AG08395 (cell line): Measurements from ENCODE around the gene NFAT5.
A peak's percentile ranks its signal among the peaks of the same experiment; 100 is the strongest.

Experiments used
- DNase-seq: peaks from one replicate; pipeline ENCODE4 v3.0.0; 2012; ENCODE audit warnings: mixed read lengths, low spot score

The NFAT5 gene

GRCh38 chr16:69644790-69645189 lies 79.0 kb downstream of the NFAT5 start:
- DNase-seq: no peak

- no peak for DNase-seq
Observed at GRCh38 chr16:69647020-69647419, 81.3 kb downstream of the NFAT5 start.

DNA sequence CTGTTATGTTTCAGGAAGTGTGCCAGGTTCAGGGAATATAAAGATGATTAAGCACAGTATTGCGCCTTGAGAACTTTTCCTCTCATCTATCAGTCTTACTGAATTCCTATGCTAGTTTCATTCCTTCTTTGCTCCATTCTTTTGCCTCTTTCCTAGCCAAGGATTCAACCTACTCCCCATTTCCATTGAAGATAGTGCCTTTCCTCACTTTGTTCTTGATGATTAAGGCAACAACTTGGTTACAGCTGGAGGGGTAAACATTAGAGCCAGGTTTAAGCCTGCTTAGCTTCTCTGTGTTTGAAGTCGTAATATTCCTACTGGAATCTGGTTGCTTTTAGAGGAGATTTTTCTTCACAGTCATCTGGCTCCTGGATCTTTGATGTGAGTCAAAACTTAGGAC lies 85.5 kb downstream of the NFAT5 start:
- no peak for DNase-seq

GRCh38 chr16:69654280-69654931 lies 88.6 kb downstream of the NFAT5 start:
- no peak for DNase-seq

DNA sequence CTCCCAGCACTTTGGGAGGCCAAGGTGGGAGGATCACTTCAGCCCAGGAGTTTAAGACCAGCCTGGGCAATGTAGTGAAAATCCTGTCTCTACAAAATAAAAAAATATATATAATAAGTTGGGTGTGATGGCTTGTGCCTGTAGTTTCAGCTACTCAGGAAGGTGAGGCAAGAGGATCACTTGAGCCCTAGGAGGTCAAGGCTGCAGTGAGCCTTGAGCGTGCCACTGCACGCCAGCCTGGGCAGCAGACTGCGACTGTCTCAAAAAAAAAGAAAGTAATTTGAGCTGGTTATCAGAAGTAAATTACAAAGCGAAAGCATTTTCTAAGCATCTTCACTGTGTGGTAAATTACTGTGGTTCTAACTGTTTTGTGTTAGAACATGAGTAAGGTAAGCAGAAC lies 94.4 kb downstream of the NFAT5 start:
- no peak for DNase-seq

DNA sequence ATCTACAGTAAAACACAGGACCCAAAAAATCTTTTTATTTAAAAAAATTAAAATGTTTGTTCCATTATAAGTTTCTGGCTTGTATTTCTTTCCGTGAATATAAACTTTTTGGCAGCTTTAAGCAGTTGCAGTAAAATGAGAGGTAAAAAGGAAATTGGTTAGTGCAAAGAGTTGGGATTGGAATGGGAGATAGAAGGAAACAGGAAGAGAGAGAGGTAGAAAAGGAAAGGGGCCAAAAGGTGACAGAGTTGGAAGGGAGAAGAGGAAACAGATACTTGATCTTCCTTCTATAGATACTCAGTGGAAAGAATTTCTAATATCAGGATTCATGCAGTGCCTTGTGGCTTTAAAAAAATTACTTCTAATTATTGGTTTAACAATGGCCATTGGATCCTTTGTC lies 97.1 kb downstream of the NFAT5 start:
- no peak for DNase-seq

DNA sequence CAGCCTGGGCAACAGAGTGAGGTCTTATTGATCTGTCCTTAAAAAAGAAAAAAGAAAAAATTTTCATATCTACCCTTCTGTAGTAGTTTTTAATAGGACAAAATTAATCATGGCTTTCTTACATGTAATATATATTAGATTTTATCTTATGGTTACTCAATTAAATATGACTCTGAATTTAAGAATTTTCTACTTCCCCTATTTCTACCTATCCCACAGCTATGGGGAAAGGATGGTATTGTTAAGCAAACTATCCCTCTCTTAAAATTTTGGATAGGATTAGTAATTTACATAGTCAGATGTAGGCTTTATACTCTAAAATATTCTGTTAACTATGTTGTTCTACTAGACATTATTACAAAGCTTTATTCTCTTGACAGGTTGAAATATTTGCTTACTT lies 98.1 kb downstream of the NFAT5 start:
- DNase-seq: no peak

DNA sequence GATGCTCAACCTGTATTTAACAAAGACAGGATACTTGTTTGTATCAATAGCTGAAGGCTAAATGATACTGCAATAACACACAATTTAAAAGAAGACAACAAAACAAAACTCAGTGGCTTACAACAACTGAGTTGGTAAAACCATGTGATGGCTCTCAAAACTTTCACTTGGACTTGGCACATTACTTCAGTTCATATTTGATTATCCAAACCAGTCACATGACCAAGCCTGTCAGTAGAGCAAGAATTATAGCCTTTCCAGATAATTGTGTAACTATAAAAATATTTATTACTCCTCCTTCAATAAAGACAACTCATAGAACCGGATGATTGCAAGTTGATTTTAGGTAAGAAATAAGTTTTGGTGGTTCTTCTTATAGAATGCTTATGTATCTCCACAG lies 103.8 kb downstream of the NFAT5 start:
- DNase-seq: no peak

- no peak for DNase-seq
Observed at GRCh38 chr16:69672315-69672997, 106.7 kb downstream of the NFAT5 start.

GRCh38 chr16:69672998-69673713 lies 107.4 kb downstream of the NFAT5 start:
- no peak for DNase-seq

DNA sequence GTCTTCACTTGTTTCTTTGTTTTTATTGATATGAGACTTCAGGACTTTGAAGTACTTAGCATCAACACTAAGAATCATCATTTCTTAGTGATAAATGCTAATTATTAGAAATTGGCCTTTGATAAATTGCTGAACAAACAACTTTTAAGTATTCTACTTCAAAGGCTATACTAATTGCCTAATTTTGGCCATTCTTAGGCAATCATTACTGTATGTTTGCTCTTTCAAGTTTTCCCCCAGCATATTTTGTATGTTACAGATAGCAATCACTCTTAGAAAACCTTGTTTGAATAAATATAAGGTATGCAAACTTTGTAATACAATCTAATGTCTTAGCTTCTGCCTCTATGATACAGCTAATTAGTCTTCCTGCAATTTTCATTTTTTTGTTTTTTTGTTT lies 114.6 kb downstream of the NFAT5 start:
- no peak for DNase-seq

DNA sequence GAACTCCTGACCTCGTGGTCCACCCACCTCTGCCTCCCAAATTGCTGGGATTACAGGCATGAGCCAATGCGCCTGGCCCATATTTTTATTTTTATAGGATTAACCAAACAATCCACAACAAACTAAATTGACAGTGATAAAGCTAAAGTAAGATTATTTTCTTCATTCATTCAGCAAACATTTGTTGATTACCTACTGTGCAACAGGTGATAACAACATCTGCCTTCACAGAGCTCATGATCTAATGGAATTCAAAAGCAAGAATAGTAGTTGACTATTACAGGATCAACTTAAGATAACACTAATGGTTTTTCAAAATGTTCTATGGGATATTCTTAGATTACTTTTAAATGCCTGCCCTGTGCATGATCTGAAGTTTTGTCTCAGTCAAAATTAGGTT lies 122.8 kb downstream of the NFAT5 start:
- no peak for DNase-seq

DNA sequence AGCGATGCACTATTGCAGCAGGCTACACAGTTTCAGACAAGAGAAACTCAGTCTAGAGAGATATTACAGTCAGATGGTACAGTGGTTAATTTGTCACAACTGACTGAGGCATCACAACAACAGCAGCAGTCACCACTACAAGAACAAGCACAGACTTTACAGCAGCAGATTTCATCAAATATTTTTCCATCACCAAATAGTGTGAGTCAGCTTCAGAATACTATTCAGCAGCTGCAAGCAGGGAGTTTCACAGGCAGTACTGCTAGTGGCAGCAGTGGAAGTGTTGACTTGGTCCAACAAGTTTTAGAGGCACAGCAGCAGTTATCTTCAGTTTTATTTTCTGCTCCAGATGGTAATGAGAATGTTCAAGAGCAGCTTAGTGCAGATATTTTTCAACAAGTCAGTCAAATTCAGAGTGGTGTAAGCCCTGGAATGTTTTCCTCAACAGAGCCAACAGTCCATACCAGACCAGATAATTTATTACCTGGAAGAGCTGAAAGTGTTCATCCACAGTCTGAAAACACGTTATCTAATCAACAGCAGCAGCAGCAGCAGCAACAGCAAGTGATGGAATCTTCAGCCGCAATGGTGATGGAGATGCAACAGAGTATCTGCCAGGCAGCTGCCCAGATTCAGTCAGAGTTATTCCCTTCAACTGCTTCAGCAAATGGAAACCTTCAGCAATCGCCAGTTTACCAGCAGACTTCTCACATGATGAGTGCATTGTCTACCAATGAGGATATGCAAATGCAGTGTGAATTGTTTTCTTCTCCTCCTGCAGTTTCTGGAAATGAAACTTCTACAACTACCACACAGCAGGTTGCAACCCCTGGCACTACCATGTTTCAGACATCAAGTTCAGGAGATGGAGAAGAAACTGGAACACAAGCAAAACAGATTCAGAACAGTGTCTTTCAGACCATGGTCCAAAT lies 126.5 kb downstream of the NFAT5 start:
- DNase-seq: peak; percentile 52

- no peak for DNase-seq
Observed at GRCh38 chr16:69693916-69694315, 128.2 kb downstream of the NFAT5 start.

- no peak for DNase-seq
Observed at GRCh38 chr16:69698404-69698803, 132.6 kb downstream of the NFAT5 start.

GRCh38 chr16:69699915-69700314 lies 134.1 kb downstream of the NFAT5 start:
- DNase-seq: no peak

DNA sequence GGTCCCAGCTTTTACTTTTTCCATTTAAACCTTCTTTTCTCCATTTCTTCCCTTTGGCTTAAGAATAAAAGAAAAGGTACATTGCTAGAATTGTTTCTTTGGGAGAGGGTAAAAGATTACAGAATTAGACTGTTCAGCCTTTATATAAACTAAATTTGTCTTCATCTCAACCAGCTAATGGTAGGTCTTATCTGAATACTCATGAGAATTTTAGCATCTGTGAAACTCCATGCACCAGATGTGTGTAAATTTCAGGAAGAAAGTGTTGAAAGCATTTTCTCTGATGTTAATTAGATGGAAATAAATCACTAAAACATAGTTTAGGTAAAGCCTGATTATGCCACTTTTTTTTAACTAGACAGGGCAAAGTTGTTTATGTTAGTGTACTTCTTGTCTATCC lies 135.7 kb downstream of the NFAT5 start:
- DNase-seq: no peak

DNA sequence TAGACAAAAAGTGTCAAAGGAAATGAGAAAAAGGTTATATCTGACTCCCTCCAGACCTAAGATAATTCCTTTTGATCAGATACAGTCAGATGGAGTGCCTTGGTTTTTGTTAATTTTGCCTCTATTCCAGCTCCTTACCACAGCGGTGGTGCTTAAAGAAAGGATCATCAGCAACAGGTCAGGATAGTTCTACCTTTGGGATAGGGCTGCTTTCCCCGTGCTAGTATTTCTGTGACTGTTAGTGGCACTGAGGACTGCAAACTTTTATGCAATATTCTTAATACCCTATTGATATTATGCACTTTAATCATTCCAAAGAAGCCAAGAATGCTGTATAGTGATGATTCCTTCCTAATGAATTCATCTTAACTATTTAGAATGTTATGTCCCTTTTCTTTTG lies 136.1 kb downstream of the NFAT5 start:
- DNase-seq: no peak

- DNase-seq: no peak
Observed at GRCh38 chr16:69703638-69704037, 137.9 kb downstream of the NFAT5 start.

DNA sequence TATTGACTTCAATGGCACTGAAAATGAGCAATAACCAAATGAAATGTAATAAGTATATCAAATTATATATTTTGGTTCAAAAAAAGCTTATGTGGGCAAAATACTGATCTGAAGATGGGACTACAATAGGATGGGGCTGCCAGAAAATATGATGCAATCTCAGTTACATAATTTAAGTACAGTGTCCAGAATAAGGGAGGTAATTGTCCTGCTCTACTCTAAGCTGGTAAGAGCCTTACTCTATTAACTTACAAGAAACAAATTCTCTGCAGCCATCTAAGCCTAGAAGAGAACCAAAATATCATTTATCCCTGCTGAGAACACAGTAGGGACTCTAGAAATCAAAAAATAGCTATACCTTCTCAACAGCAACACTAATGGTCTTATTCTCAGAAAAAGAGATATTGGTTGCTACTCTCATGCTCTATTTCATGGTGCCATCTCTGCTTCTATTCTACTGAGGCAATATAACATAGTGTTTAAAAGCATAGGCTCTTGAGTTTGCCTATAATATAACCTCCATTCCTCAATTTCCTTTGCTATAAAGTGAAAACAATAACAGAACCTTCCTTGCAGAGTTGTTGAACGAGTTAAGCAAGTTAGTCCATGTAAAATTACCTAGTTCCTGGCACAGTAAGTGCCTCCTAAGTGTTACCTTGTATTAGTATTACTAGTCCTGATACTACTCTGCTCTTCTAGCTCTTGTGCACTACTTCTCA lies 140.6 kb downstream of the NFAT5 start:
- peak; percentile 28 for DNase-seq

GRCh38 chr16:69706975-69707340 lies 141.2 kb downstream of the NFAT5 start:
- DNase-seq: no peak
